Kidney (tissue), 14 donors: ENCODE data around the gene ARHGEF3. TPM values are rescaled to one million over a fixed set of nuclear protein-coding genes. Genes with fewer than 3 reads are reported as not detected.
A peak's percentile ranks its signal among the peaks of the same experiment; 100 is the strongest.

ENCODE experiments used
- DNase-seq, 5 donors: peaks; one replicate each; pipeline ENCODE4 v3.0.0-alpha.2; 2013 to 2020
- FAIRE-seq: peaks from 2 replicates; lab custom pipeline; 2012; peaks lifted over from hg19 to GRCh38; lab: Jason Lieb, UNC
- H3K27ac ChIP-seq, 2 donors: one replicate each; pipeline ENCODE4 v1.7.0; 2013; ENCODE audit warnings: low read depth in 2 of 2, low read length in 2 of 2, inconsistent platforms in 1 of 2
- H3K27me3 ChIP-seq: one replicate; pipeline ENCODE4 v1.7.1; 2013; ENCODE audit warnings: low read length, inconsistent platforms; ENCODE audit not compliant: control insufficient read depth, insufficient read depth
- H3K36me3 ChIP-seq, 3 donors: one replicate each; pipeline versions ENCODE4 v1.7.0 to v1.7.1; 2013; ENCODE audit warnings: low read length in 3 of 3, control low read depth in 1 of 3, inconsistent platforms in 1 of 3; ENCODE audit not compliant: insufficient read depth in 3 of 3, control insufficient read depth in 2 of 3
- H3K4me1 ChIP-seq, 3 donors: one replicate each; pipeline versions ENCODE4 v1.7.0 to v1.7.1; 2013; ENCODE audit warnings: low read length in 3 of 3, inconsistent platforms in 1 of 3, low read depth in 1 of 3; ENCODE audit not compliant: control insufficient read depth in 2 of 3, insufficient read depth in 2 of 3
- H3K4me3 ChIP-seq, 3 donors: one replicate each; pipeline versions ENCODE4 v1.7.0 to v1.8.1; 2013; ENCODE audit warnings: low read length in 3 of 3, control low read depth in 1 of 3, inconsistent platforms in 1 of 3
- H3K9ac ChIP-seq, 3 donors: one replicate each; pipeline versions ENCODE4 v1.7.0 to v1.7.1; 2013; ENCODE audit warnings: low read length in 3 of 3, control low read depth in 1 of 3, inconsistent platforms in 1 of 3
- H3K9me3 ChIP-seq, 3 donors: one replicate each; pipeline versions ENCODE4 v1.7.0 to v1.7.1; 2013; ENCODE audit warnings: low read length in 3 of 3, control low read depth in 1 of 3, inconsistent platforms in 1 of 3; ENCODE audit not compliant: control insufficient read depth in 2 of 3, insufficient read depth in 1 of 3
- CTCF ChIP-seq: IDR thresholded peaks from 3 replicates; pipeline ENCODE4 v1.5.1; 2012; ENCODE audit warnings: mild to moderate bottlenecking, moderate library complexity, borderline replicate concordance; ENCODE audit not compliant: insufficient read depth; ENCODE audit errors: extremely low read depth
- intact Hi-C: fragments of 100-400 bp; cut with DNase I; formaldehyde crosslinking; loops from one replicate; pipeline ENCODE4 v1.11.1; 2022
- polyA plus RNA-seq: library from polyadenylated mRNA; stranded (reverse); fragments of 350-450 nt; fragmentation: Illumina TruSeq; extraction: RNeasy Lipid Tissue Mini Kit (QIAGEN cat#74804); gene quantifications from one replicate; pipeline ENCODE4 v1.2.3, GENCODE V29; 2014; ENCODE audit warnings: low read depth, low replicate concordance; ENCODE audit not compliant: insufficient read depth
- total RNA-seq: library from RNA; stranded (reverse); fragmentation: NEBNext Ultra II Directional; extraction: Animal tissue kit (Norgen Biotek cat#: 25700); gene quantifications from one replicate; pipeline ENCODE4 v1.2.1, GENCODE V29; 2021
- donor health status: control.
- donor health status: control.
- donor health status: control.
- donor health status: control.
- donor health status: control.
- donor health status: DM: yes; HTN: yes; CAD: no.
- donor health status: Normal renal cell carcinoma (clear cell type).

The ARHGEF3 gene
- total and polyA plus RNA-seq, 2 donors from 2014 or later: 25.8 to 56.3 TPM

- Histone ChIP-seq H3K36me3 (no peaks in the 10 kb centered on the region), H3K9ac (no peak overlapping the region), H3K9me3 (no peaks in the 10 kb centered on the region), H3K27ac (peak overlapping the region; percentile 3 to 56), H3K4me1 (peaks cover 2 to 21% (median 15%) of the 10 kb centered on the region in 3 donors), H3K4me3 (peak overlapping the region in 1 of 3 donors; percentile 26), H3K27me3 (no peaks in the 10 kb centered on the region)
- FAIRE-seq: no peak
- TF ChIP-seq CTCF: no peak
- DNase-seq: no peak
- intact Hi-C loops: loop anchor here (10.0 kb wide), 1 partner anchor 82 kb away; no protein-coding TSS in a partner anchor
Observed at GRCh38 chr3:56796996-56797395, 4.8 kb downstream of the ARHGEF3 start.

GRCh38 chr3:56796202-56796601 is 5.5 kb downstream of the ARHGEF3 start:
- DNase-seq (peak in 1 of 5 donors; percentile 8), FAIRE-seq (no peak)
- Histone ChIP-seq H3K27ac (peak overlapping the region; percentile 32 to 56), H3K36me3 (no peaks in the 10 kb centered on the region), H3K27me3 (no peaks in the 10 kb centered on the region), H3K9ac (no peak overlapping the region), H3K4me1 (peaks cover 2 to 21% (median 15%) of the 10 kb centered on the region in 3 donors), H3K9me3 (no peaks in the 10 kb centered on the region), H3K4me3 (no peak overlapping the region)
- intact Hi-C loops: loop anchor here (10.0 kb wide), 1 partner anchor 81 kb away; no protein-coding TSS in a partner anchor
- TF ChIP-seq CTCF: no peak

GRCh38 chr3:56795829-56796185 is 5.9 kb downstream of the ARHGEF3 start:
- no peak for DNase-seq
- H3K36me3 ChIP-seq: no peaks in the 10 kb centered on the region
- intact Hi-C loops: loop anchor here (10.0 kb wide), 1 partner anchor 81 kb away; no protein-coding TSS in a partner anchor
- H3K9me3 ChIP-seq: no peaks in the 10 kb centered on the region
- peak overlapping the region; percentile 32 to 56 for H3K27ac ChIP-seq
- no peak overlapping the region for H3K9ac ChIP-seq
- no peak for FAIRE-seq
- no peak overlapping the region for H3K4me3 ChIP-seq
- H3K27me3 ChIP-seq: no peaks in the 10 kb centered on the region
- H3K4me1 ChIP-seq: peaks cover 2 to 17% (median 17%) of the 10 kb centered on the region in 3 donors
- TF ChIP-seq CTCF: no peak
